Subcutaneous abdominal adipose tissue (tissue), 5 donors: Measurements from ENCODE around the gene KAT6B.

Source experiments
- H3K27ac ChIP-seq: one replicate; pipeline ENCODE4 v1.7.0; 2013; ENCODE audit warnings: low read depth, mild to moderate bottlenecking, inconsistent platforms, low read length, moderate library complexity
- H3K27me3 ChIP-seq, 5 donors: one replicate each; pipeline ENCODE4 v1.7.0; 2013; ENCODE audit warnings: low read length in 5 of 5, inconsistent platforms in 1 of 5; ENCODE audit not compliant: control insufficient read depth in 5 of 5, insufficient read depth in 4 of 5
- H3K36me3 ChIP-seq, 5 donors: one replicate each; pipeline ENCODE4 v1.7.0; 2013; ENCODE audit warnings: low read length in 5 of 5; ENCODE audit not compliant: control insufficient read depth in 5 of 5, insufficient read depth in 5 of 5
- H3K4me1 ChIP-seq, 5 donors: one replicate each; pipeline ENCODE4 v1.7.0; 2013; ENCODE audit warnings: low read length in 5 of 5, mild to moderate bottlenecking in 3 of 5, moderate library complexity in 1 of 5; ENCODE audit not compliant: control insufficient read depth in 5 of 5, insufficient read depth in 5 of 5
- H3K4me3 ChIP-seq, 5 donors: one replicate each; pipeline ENCODE4 v1.7.0; 2013; ENCODE audit warnings: low read length in 5 of 5, low read depth in 1 of 5
- H3K9ac ChIP-seq, 5 donors: one replicate each; pipeline ENCODE4 v1.7.0; 2013; ENCODE audit warnings: low read length in 5 of 5, mild to moderate bottlenecking in 4 of 5, moderate library complexity in 3 of 5
- H3K9me3 ChIP-seq, 5 donors: one replicate each; pipeline ENCODE4 v1.7.0; 2013; ENCODE audit warnings: low read length in 5 of 5; ENCODE audit not compliant: control insufficient read depth in 5 of 5
- donor health status: healthy.
- donor health status: healthy.
- donor health status: healthy.
- donor health status: healthy.
- donor health status: healthy.

The KAT6B gene

GRCh38 chr10:74923556-74923955, 97.2 kb downstream of the KAT6B start:
- peaks cover 11 to 34% (median 31%) of the 10 kb centered on the region in 5 donors for H3K4me1 ChIP-seq

GRCh38 chr10:74924251-74924963, 98.0 kb downstream of the KAT6B start:
- H3K36me3 ChIP-seq: no peaks in the 10 kb centered on the region
- peak overlapping the region in 3 of 5 donors; percentile 6 to 70 (median 42) for H3K9ac ChIP-seq
- peaks cover 0 to 9% (median 2%) of the 10 kb centered on the region in 5 donors for H3K9me3 ChIP-seq
- H3K4me1 ChIP-seq: peaks cover 11 to 34% (median 32%) of the 10 kb centered on the region in 5 donors
- no peaks in the 10 kb centered on the region for H3K27me3 ChIP-seq
- H3K27ac ChIP-seq: peak overlapping the region; percentile 82
- peak overlapping the region in 1 of 5 donors; percentile 24 for H3K4me3 ChIP-seq

More at GRCh38 chr10:74923556-74923955, 97.2 kb downstream of the KAT6B start:
- Histone ChIP-seq H3K36me3 (no peaks in the 10 kb centered on the region), H3K9ac (peak overlapping the region in 2 of 5 donors; percentile 6 to 70), H3K9me3 (peaks cover 0 to 9% (median 3%) of the 10 kb centered on the region in 5 donors), H3K27me3 (no peaks in the 10 kb centered on the region), H3K4me3 (no peak overlapping the region), H3K27ac (peak overlapping the region; percentile 82)

- Histone ChIP-seq H3K4me3 (no peak overlapping the region), H3K9ac (no peak overlapping the region), H3K9me3 (peaks cover 0 to 1% (median 0%) of the 10 kb centered on the region in 5 donors), H3K36me3 (no peaks in the 10 kb centered on the region), H3K27me3 (no peaks in the 10 kb centered on the region), H3K27ac (peak overlapping the region; percentile 82), H3K4me1 (peaks cover 11 to 35% (median 32%) of the 10 kb centered on the region in 5 donors)
Measured at GRCh38 chr10:74925291-74925690, 98.9 kb downstream of the KAT6B start.

- Histone ChIP-seq H3K4me1 (peaks cover 11 to 35% (median 32%) of the 10 kb centered on the region in 5 donors), H3K27ac (peak overlapping the region; percentile 82), H3K9ac (no peak overlapping the region), H3K9me3 (no peaks in the 10 kb centered on the region), H3K27me3 (no peaks in the 10 kb centered on the region), H3K4me3 (no peak overlapping the region), H3K36me3 (no peaks in the 10 kb centered on the region)
Measured at GRCh38 chr10:74925708-74926107, 99.3 kb downstream of the KAT6B start.

- no peaks in the 10 kb centered on the region for H3K27me3 ChIP-seq
- H3K9ac ChIP-seq: no peak overlapping the region
- no peaks in the 10 kb centered on the region for H3K9me3 ChIP-seq
- H3K4me3 ChIP-seq: no peak overlapping the region
- no peaks in the 10 kb centered on the region for H3K36me3 ChIP-seq
- H3K4me1 ChIP-seq: peaks cover 11 to 36% (median 34%) of the 10 kb centered on the region in 5 donors
- peak overlapping the region; percentile 80 for H3K27ac ChIP-seq
Measured at GRCh38 chr10:74926791-74927585, 100.6 kb downstream of the KAT6B start.

- H3K27me3 ChIP-seq: no peaks in the 10 kb centered on the region
- no peaks in the 10 kb centered on the region for H3K36me3 ChIP-seq
- peaks cover 11 to 39% (median 35%) of the 10 kb centered on the region in 5 donors for H3K4me1 ChIP-seq
- H3K4me3 ChIP-seq: no peak overlapping the region
- H3K9me3 ChIP-seq: no peaks in the 10 kb centered on the region
- peak overlapping the region; percentile 80 for H3K27ac ChIP-seq
- no peak overlapping the region for H3K9ac ChIP-seq
Measured at GRCh38 chr10:74927701-74928100, 101.3 kb downstream of the KAT6B start.

GRCh38 chr10:74928742-74929191, 102.4 kb downstream of the KAT6B start:
- no peaks in the 10 kb centered on the region for H3K36me3 ChIP-seq
- H3K27me3 ChIP-seq: no peaks in the 10 kb centered on the region
- peaks cover 8 to 35% (median 33%) of the 10 kb centered on the region in 5 donors for H3K4me1 ChIP-seq
- peak overlapping the region in 1 of 5 donors; percentile 51 for H3K9ac ChIP-seq
- no peak overlapping the region for H3K4me3 ChIP-seq
- peak overlapping the region; percentile 80 for H3K27ac ChIP-seq
- H3K9me3 ChIP-seq: no peaks in the 10 kb centered on the region

GRCh38 chr10:74929197-74929596, 102.8 kb downstream of the KAT6B start:
- Histone ChIP-seq H3K27ac (peak overlapping the region; percentile 80), H3K4me1 (peaks cover 7 to 32% (median 29%) of the 10 kb centered on the region in 5 donors), H3K4me3 (no peak overlapping the region), H3K27me3 (no peaks in the 10 kb centered on the region), H3K36me3 (no peaks in the 10 kb centered on the region), H3K9me3 (no peaks in the 10 kb centered on the region), H3K9ac (peak overlapping the region in 1 of 5 donors; percentile 51)

- no peak overlapping the region for H3K27ac ChIP-seq
Measured at GRCh38 chr10:74930965-74931364, 104.6 kb downstream of the KAT6B start.

GRCh38 chr10:74932648-74933047, 106.2 kb downstream of the KAT6B start:
- Histone ChIP-seq H3K4me3 (no peak overlapping the region), H3K9ac (no peak overlapping the region), H3K27ac (no peak overlapping the region), H3K9me3 (no peaks in the 10 kb centered on the region), H3K27me3 (no peaks in the 10 kb centered on the region), H3K4me1 (peaks cover 0 to 33% (median 25%) of the 10 kb centered on the region in 5 donors), H3K36me3 (no peaks in the 10 kb centered on the region)

More at GRCh38 chr10:74930965-74931364, 104.6 kb downstream of the KAT6B start:
- Histone ChIP-seq H3K27me3 (no peaks in the 10 kb centered on the region), H3K4me3 (no peak overlapping the region), H3K9ac (no peak overlapping the region), H3K36me3 (no peaks in the 10 kb centered on the region), H3K9me3 (no peaks in the 10 kb centered on the region), H3K4me1 (peaks cover 7 to 32% (median 24%) of the 10 kb centered on the region in 5 donors)
